Measurements from ENCODE around the gene MAPKAPK2.
A peak's percentile ranks its signal among the peaks of the same experiment; 100 is the strongest.

MAPKAPK2 gene

GRCh38 chr1:206703661-206704060 lies 19.0 kb downstream of the MAPKAPK2 start:
- H3K4me3 Mint-ChIP-seq: peak overlapping the region; percentile 69
- no peaks in the 10 kb centered on the region for H3K9me3 Mint-ChIP-seq
- H3K36me3 Mint-ChIP-seq: peaks cover 2% of the 10 kb centered on the region
- peaks cover 90% of the 10 kb centered on the region for H3K4me1 Mint-ChIP-seq
- H3K27ac Mint-ChIP-seq: peak overlapping the region; percentile 75
- no peaks in the 10 kb centered on the region for H3K27me3 Mint-ChIP-seq

DNA sequence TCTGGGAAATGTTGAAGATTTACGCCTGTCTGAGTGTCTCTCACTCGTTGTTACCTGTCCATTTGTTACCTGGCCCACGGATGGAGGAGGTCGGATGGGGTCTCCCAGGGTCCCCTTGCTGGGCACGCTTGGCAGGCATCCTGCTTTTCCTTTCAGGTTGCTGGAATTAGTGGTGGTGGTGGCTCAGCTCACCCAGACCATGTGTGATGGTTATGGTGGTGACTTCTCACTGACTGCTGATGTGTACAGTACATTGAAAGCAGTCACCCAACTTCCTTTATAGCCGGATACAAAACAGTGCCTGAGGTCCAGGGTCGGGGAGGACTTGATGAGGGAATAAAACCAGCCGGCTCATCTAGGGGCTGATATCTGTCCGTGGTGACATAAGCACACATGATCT lies 19.5 kb downstream of the MAPKAPK2 start:
- H3K4me1 Mint-ChIP-seq: peaks cover 90% of the 10 kb centered on the region
- H3K36me3 Mint-ChIP-seq: peaks cover 2% of the 10 kb centered on the region
- no peaks in the 10 kb centered on the region for H3K27me3 Mint-ChIP-seq
- peak overlapping the region; percentile 28 for H3K4me3 Mint-ChIP-seq
- H3K27ac Mint-ChIP-seq: peak overlapping the region; percentile 75
- H3K9me3 Mint-ChIP-seq: no peaks in the 10 kb centered on the region

- no peaks in the 10 kb centered on the region for H3K9me3 Mint-ChIP-seq
- no peaks in the 10 kb centered on the region for H3K27me3 Mint-ChIP-seq
- peaks cover 2% of the 10 kb centered on the region for H3K36me3 Mint-ChIP-seq
- H3K4me1 Mint-ChIP-seq: peaks cover 89% of the 10 kb centered on the region
- H3K27ac Mint-ChIP-seq: no peak overlapping the region
- no peak overlapping the region for H3K4me3 Mint-ChIP-seq
Measured at GRCh38 chr1:206705191-206705590, 20.5 kb downstream of the MAPKAPK2 start.

- no peaks in the 10 kb centered on the region for H3K27me3 Mint-ChIP-seq
- H3K36me3 Mint-ChIP-seq: peaks cover 4% of the 10 kb centered on the region
- peak overlapping the region; percentile 43 for H3K27ac Mint-ChIP-seq
- peaks cover 89% of the 10 kb centered on the region for H3K4me1 Mint-ChIP-seq
- H3K4me3 Mint-ChIP-seq: no peak overlapping the region
- no peaks in the 10 kb centered on the region for H3K9me3 Mint-ChIP-seq
Measured at GRCh38 chr1:206705726-206706297, 21.1 kb downstream of the MAPKAPK2 start.

GRCh38 chr1:206706298-206706791 lies 21.6 kb downstream of the MAPKAPK2 start:
- H3K27ac Mint-ChIP-seq: no peak overlapping the region
- H3K36me3 Mint-ChIP-seq: peaks cover 4% of the 10 kb centered on the region
- H3K4me3 Mint-ChIP-seq: no peak overlapping the region
- H3K4me1 Mint-ChIP-seq: peaks cover 85% of the 10 kb centered on the region
- H3K27me3 Mint-ChIP-seq: no peaks in the 10 kb centered on the region
- H3K9me3 Mint-ChIP-seq: no peaks in the 10 kb centered on the region

GRCh38 chr1:206706806-206707366 lies 22.2 kb downstream of the MAPKAPK2 start:
- H3K36me3 Mint-ChIP-seq: peaks cover 4% of the 10 kb centered on the region
- no peaks in the 10 kb centered on the region for H3K9me3 Mint-ChIP-seq
- peak overlapping the region; percentile 25 for H3K27ac Mint-ChIP-seq
- no peak overlapping the region for H3K4me3 Mint-ChIP-seq
- peaks cover 87% of the 10 kb centered on the region for H3K4me1 Mint-ChIP-seq
- no peaks in the 10 kb centered on the region for H3K27me3 Mint-ChIP-seq

- peak overlapping the region; percentile 2 for H3K4me3 Mint-ChIP-seq
- no peaks in the 10 kb centered on the region for H3K27me3 Mint-ChIP-seq
- H3K27ac Mint-ChIP-seq: no peak overlapping the region
- H3K36me3 Mint-ChIP-seq: peaks cover 4% of the 10 kb centered on the region
- no peaks in the 10 kb centered on the region for H3K9me3 Mint-ChIP-seq
- H3K4me1 Mint-ChIP-seq: peaks cover 85% of the 10 kb centered on the region
Measured at GRCh38 chr1:206708058-206708457, 23.4 kb downstream of the MAPKAPK2 start.

GRCh38 chr1:206708882-206709281 lies 24.2 kb downstream of the MAPKAPK2 start:
- Mint-ChIP-seq H3K9me3 (no peaks in the 10 kb centered on the region), H3K27me3 (no peaks in the 10 kb centered on the region), H3K4me3 (no peak overlapping the region), H3K36me3 (peaks cover 4% of the 10 kb centered on the region), H3K4me1 (peaks cover 85% of the 10 kb centered on the region), H3K27ac (no peak overlapping the region)

DNA sequence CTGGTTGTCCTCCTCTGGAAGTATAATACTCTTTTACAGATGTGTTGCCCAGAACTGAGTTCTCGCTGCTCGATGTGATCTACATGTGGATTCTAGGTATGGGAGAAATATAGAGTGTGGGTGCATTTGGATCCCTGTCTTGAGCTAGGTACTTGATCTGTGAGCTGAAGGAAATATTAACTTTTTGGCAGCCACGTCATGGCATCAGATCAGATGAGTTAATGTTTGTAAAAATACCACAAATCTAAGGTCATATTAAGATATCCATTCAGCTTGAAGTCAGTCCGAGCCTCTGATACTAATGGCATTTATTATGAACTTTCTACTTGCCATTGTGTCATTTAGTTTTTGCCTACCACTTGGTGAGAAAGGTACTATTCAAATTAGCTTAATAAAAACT lies 24.6 kb downstream of the MAPKAPK2 start:
- no peaks in the 10 kb centered on the region for H3K27me3 Mint-ChIP-seq
- peaks cover 85% of the 10 kb centered on the region for H3K4me1 Mint-ChIP-seq
- no peak overlapping the region for H3K4me3 Mint-ChIP-seq
- peaks cover 4% of the 10 kb centered on the region for H3K36me3 Mint-ChIP-seq
- no peaks in the 10 kb centered on the region for H3K9me3 Mint-ChIP-seq
- no peak overlapping the region for H3K27ac Mint-ChIP-seq

DNA sequence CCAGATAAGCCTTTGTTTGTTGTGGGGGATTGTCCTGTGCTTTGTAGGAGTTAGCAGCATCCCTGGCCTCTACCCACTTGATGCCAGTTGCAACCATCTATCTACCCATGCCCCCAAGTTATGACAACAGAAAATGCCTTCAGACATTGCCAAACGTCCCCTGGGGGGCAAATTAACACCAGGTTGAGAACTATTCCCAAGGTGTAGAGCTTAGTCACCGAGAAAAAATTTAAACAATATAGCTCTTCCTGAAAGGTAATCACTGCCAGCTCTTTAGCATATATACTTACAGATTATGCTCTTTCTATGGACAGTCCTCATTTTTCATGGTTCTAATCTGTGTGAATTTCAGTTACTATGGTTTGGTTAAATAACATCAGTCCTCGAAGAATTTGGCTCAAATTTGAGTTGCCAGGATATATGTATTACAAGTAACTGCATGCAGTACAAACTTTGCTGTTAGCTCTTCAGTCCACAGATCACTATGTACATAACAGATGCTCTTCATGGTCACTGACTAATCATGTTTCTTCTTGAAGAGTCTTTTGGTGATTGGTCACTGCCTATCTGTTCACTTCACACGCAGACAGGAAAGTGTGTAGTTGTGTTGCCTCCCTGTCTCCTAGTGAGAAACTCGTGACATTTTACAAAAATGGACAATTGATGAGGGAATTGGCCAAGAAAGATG lies 25.2 kb downstream of the MAPKAPK2 start:
- no peaks in the 10 kb centered on the region for H3K9me3 Mint-ChIP-seq
- peaks cover 85% of the 10 kb centered on the region for H3K4me1 Mint-ChIP-seq
- peaks cover 2% of the 10 kb centered on the region for H3K36me3 Mint-ChIP-seq
- H3K27ac Mint-ChIP-seq: no peak overlapping the region
- no peak overlapping the region for H3K4me3 Mint-ChIP-seq
- no peaks in the 10 kb centered on the region for H3K27me3 Mint-ChIP-seq

DNA sequence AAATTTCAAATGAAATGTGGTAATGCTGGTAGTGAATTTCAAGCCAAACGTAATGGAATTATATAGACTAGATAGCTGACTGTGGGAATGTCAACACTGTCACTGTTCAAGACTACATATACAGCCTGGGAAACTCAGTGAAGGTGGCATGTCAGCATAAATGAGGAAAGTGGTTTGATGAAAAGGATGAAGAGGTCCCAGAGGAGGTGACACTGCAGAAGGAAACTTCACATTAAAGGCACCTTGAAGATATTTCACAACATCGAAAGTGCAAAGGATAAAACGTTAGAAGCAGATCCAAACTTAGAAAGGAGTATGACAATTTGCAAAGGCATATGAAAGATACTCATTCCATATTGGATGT lies 25.7 kb downstream of the MAPKAPK2 start:
- Mint-ChIP-seq H3K4me3 (no peak overlapping the region), H3K27ac (peak overlapping the region; percentile 31), H3K4me1 (peaks cover 85% of the 10 kb centered on the region), H3K36me3 (peaks cover 2% of the 10 kb centered on the region), H3K9me3 (no peaks in the 10 kb centered on the region), H3K27me3 (no peaks in the 10 kb centered on the region)

DNA sequence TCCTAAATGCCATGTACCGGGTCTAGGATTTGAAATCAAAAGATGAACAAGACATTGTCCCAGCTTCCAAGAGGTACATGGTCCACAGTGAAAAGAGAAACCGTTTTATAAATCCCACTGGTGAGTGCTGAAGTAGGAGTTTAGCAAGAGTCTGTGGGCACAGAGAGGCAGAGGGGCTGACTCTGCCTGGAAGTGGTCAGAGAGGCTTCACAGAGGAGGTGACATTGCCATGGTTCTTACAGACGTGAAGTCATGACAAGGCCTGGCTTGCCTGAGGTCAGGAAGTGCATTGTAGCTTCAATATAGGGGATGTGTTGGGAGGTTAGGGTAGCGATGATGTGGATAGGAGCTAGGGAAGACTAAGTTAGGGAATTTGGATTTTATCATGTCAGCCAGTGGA lies 28.4 kb downstream of the MAPKAPK2 start:
- Mint-ChIP-seq H3K4me3 (no peak overlapping the region), H3K27ac (peak overlapping the region; percentile 33), H3K4me1 (peaks cover 89% of the 10 kb centered on the region), H3K27me3 (no peaks in the 10 kb centered on the region), H3K36me3 (peaks cover 2% of the 10 kb centered on the region), H3K9me3 (no peaks in the 10 kb centered on the region)

DNA sequence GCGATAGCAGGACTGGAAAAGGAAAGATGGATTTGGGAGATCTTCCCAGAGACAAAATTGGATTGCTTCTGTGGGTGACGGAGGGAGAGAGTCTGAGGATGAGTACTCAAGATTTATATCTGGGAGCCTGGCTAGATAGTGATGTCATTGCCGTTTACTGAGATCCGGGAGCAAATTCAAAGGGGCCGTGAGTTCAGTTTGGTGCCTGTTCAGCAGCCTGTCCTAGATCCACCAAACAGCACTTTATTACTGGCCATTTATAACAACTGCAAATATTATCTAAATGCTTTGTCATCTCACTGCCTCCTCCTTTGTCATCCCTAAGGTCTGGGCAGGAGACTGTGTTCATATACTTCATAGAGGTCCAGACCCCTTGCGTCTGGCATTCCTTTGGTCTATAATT lies 29.2 kb downstream of the MAPKAPK2 start:
- Mint-ChIP-seq H3K36me3 (peaks cover 2% of the 10 kb centered on the region), H3K9me3 (no peaks in the 10 kb centered on the region), H3K4me1 (peaks cover 85% of the 10 kb centered on the region), H3K27ac (peak overlapping the region; percentile 52), H3K27me3 (no peaks in the 10 kb centered on the region), H3K4me3 (peak overlapping the region; percentile 50)

DNA sequence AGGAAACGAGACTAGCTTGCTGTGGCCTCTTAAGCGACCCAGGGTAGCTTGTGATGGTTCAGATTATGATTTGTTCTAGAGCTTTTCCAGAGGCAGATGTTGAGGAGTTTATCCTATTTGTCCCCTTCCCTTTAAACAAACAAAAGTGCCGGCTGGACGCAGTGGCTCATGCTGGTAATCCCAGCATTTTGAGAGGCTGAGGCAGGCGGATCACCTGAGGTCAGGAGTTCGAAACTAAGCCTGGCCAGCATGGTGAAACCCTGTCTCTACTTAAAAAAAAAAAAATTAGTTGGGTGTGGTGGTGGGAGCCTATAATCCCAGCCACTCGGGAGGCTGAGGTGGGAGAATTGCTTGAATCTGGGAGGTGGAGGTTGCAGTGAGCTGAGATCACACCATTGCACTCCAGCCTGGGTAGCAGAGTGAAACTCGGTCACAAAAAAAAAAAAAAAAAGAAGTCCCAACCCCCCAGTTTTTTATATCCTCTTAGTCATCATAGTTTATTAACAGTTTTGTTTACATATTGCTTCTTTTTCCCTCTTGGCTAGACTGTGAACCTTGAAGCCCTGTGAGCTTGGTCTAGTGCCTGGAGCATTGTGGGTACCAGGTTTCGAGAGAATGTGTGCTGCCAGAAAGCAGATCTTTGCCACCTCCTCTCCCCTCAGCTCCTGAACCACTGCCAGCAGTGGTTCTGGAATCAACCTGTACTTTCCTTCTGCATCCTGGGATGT lies 29.8 kb downstream of the MAPKAPK2 start:
- Mint-ChIP-seq H3K9me3 (no peaks in the 10 kb centered on the region), H3K4me3 (peak overlapping the region; percentile 27), H3K36me3 (peaks cover 2% of the 10 kb centered on the region), H3K27ac (no peak overlapping the region), H3K27me3 (no peaks in the 10 kb centered on the region), H3K4me1 (peaks cover 83% of the 10 kb centered on the region)

DNA sequence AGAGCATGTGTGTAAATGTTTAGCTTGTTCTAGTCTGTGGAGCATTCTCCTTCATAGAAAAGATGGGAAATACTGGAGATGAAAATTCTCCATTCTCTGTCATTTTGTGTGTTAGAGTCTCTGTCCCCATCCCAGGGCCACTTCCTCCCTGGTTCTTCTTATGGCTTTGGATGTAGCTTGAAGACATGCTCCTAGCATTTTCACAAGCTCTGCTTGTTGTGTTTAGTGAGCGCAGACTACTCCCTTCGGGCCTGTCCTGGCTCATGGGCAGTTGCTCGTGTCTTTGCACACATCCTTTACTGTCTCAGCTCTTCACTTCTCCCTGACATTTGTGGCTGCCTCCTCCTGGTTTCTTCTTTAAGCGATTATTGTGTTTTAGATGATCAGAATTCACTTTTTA lies 30.4 kb downstream of the MAPKAPK2 start:
- Mint-ChIP-seq H3K27me3 (no peaks in the 10 kb centered on the region), H3K36me3 (peaks cover 2% of the 10 kb centered on the region), H3K27ac (no peak overlapping the region), H3K4me1 (peaks cover 78% of the 10 kb centered on the region), H3K9me3 (no peaks in the 10 kb centered on the region), H3K4me3 (no peak overlapping the region)
